ENCODE results near the gene TPT1.
A peak's percentile ranks its signal among the peaks of the same experiment; 100 is the strongest.
"Not testable (repeated sequence)": the region's sequence is repeated elsewhere in the genome, so short reads cannot be mapped to it uniquely, and the experiment has no call there.

Gene TPT1

GRCh38 chr13:45341034-45341798, at the start of gene TPT1:
TSS of gene TPT1 (minus strand) at chr13:45341183. CDS start at chr13:45341069, 114 bp downstream.
- Mint-ChIP-seq H3K36me3 (ENCODE audit: low read depth) (peaks cover 63% of the 10 kb centered on the region), H3K4me1 (peaks cover 36% of the 10 kb centered on the region), H3K9me3 (no peaks in the 10 kb centered on the region), H3K4me3 (peak within 1 kb of the TSS; percentile 99 to 100 (median 99)), H3K27ac (peak within 1 kb of the TSS; percentile 99 to 100 (median 100)), H3K27me3 (ENCODE audit: low read depth) (no peaks in the 10 kb centered on the region)
- TF ChIP-seq CTCF (IDR thresholded peaks at IDR 0.05; ENCODE audit: unreplicated experiment in 3 of 3) = no peak

GRCh38 chr13:45390348-45390747, 49.4 kb upstream of the TPT1 start:
- H3K4me3 Mint-ChIP-seq; H3K27ac Mint-ChIP-seq; H3K27me3 Mint-ChIP-seq (ENCODE audit: low read depth); H3K9me3 Mint-ChIP-seq: not testable (repeated sequence)
- Mint-ChIP-seq H3K4me1 (peaks cover 26% of the 10 kb centered on the region), H3K36me3 (ENCODE audit: low read depth) (peaks cover 49% of the 10 kb centered on the region)

GRCh38 chr13:45388664-45389063, 47.7 kb upstream of the TPT1 start:
- Mint-ChIP-seq H3K27ac (no peak overlapping the region), H3K36me3 (ENCODE audit: low read depth) (peaks cover 61% of the 10 kb centered on the region), H3K4me1 (peaks cover 19% of the 10 kb centered on the region), H3K9me3 (no peaks in the 10 kb centered on the region), H3K27me3 (ENCODE audit: low read depth) (no peaks in the 10 kb centered on the region), H3K4me3 (no peak overlapping the region)
- no peak for TF ChIP-seq CTCF (IDR thresholded peaks at IDR 0.05; ENCODE audit: unreplicated experiment in 3 of 3)

- H3K4me1 Mint-ChIP-seq; H3K4me3 Mint-ChIP-seq; H3K9me3 Mint-ChIP-seq; H3K27ac Mint-ChIP-seq; H3K27me3 Mint-ChIP-seq (ENCODE audit: low read depth): not testable (repeated sequence)
- peaks cover 55% of the 10 kb centered on the region for H3K36me3 Mint-ChIP-seq (ENCODE audit: low read depth)
Observed at GRCh38 chr13:45386892-45387575, 46.1 kb upstream of the TPT1 start.

GRCh38 chr13:45385907-45386553, 45.0 kb upstream of the TPT1 start:
- Mint-ChIP-seq H3K9me3 (no peaks in the 10 kb centered on the region), H3K27me3 (ENCODE audit: low read depth) (no peaks in the 10 kb centered on the region), H3K4me1 (peaks cover 5% of the 10 kb centered on the region), H3K27ac (no peak overlapping the region), H3K4me3 (no peak overlapping the region), H3K36me3 (ENCODE audit: low read depth) (peaks cover 52% of the 10 kb centered on the region)
- no peak for TF ChIP-seq CTCF (IDR thresholded peaks at IDR 0.05; ENCODE audit: unreplicated experiment in 3 of 3)

GRCh38 chr13:45385320-45385719, 44.3 kb upstream of the TPT1 start:
- TF ChIP-seq CTCF (IDR thresholded peaks at IDR 0.05; ENCODE audit: unreplicated experiment in 3 of 3) = no peak
- Mint-ChIP-seq H3K27ac (no peak overlapping the region), H3K27me3 (ENCODE audit: low read depth) (no peaks in the 10 kb centered on the region), H3K36me3 (ENCODE audit: low read depth) (peaks cover 45% of the 10 kb centered on the region), H3K4me3 (no peak overlapping the region), H3K9me3 (no peaks in the 10 kb centered on the region), H3K4me1 (peaks cover 5% of the 10 kb centered on the region)
